ENCODE results near the gene RABGAP1. TPM values are rescaled to one million over a fixed set of nuclear protein-coding genes. Genes with fewer than 3 reads are reported as not detected.

Gene RABGAP1
- total RNA-seq, 2 donors from 2014 or later, result 33.1 TPM

DNA sequence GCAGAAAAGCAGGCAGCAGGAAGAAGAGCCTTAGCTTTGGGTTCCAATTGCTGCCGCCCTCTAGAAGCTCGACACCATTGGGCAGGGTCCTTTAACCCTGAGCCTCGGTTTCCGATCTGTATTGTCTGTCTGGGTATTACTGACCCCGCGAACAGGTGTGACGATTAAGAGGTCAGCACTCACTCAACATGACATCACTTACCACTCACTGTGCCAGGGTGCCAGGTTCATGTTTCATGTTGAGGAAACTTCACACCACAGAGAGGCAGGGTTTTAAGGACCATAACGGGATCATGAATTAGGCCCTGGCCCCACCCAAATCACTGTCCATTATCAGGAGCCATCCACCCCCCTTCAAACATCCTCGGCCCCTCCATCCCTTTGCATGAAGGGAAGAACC, 168.2 kb downstream of the RABGAP1 start:
- H3K4me1 Mint-ChIP-seq (ENCODE audit: low read depth), result no peaks in the 10 kb centered on the region
- H3K4me3 Mint-ChIP-seq, result no peak overlapping the region
- H3K27me3 Mint-ChIP-seq (ENCODE audit: low read depth), result no peaks in the 10 kb centered on the region
- no peak for ATAC-seq (replicated peaks in 1 of 2)
- H3K9me3 Mint-ChIP-seq, result no peaks in the 10 kb centered on the region
- no peak overlapping the region for H3K27ac Mint-ChIP-seq
- no peak for DNase-seq
- H3K36me3 Mint-ChIP-seq (ENCODE audit: insufficient read depth in 2 of 2), result no peaks in the 10 kb centered on the region

- Mint-ChIP-seq H3K4me3 (no peak overlapping the region), H3K27ac (no peak overlapping the region), H3K27me3 (ENCODE audit: low read depth) (no peaks in the 10 kb centered on the region), H3K9me3 (no peaks in the 10 kb centered on the region), H3K4me1 (ENCODE audit: low read depth) (no peaks in the 10 kb centered on the region), H3K36me3 (ENCODE audit: insufficient read depth in 2 of 2) (no peaks in the 10 kb centered on the region)
- ATAC-seq (replicated peaks in 1 of 2) (no peak), DNase-seq (no peak)
Measured at GRCh38 chr9:123109540-123110279, 168.9 kb downstream of the RABGAP1 start.

DNA sequence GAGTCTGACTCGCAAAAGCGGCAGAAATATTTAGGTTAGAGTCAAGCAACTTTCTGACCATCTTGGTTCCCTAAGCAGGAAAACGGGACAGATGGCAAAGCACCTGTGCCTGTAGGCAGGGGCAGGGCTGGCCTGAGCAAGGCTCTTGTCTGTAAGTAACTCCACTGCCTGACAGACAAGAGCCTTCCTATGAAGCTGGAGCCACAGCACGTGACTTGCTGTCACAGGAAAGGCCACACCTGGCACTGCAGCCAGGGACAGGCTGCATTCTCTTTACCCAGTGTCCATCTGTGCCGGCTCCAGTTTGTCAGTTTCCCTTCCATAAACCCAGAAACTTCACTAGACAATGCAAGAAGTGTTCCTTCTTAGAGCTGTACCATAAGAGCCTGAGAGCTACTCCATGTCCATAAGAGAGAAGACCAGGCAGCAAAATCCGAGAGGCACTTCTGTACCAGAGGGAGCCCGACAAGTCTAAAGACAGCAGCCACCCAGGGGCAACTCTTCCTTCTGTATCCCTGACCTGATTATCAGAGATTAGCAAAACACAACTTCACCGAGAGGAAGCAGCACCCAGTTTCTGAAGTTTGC, 170.7 kb downstream of the RABGAP1 start:
- H3K4me1 Mint-ChIP-seq (ENCODE audit: low read depth), result no peaks in the 10 kb centered on the region
- ATAC-seq (replicated peaks in 1 of 2), result peak in 1 of 2 donors; percentile 12
- no peak overlapping the region for H3K27ac Mint-ChIP-seq
- DNase-seq, result no peak
- H3K27me3 Mint-ChIP-seq (ENCODE audit: low read depth), result no peaks in the 10 kb centered on the region
- H3K36me3 Mint-ChIP-seq (ENCODE audit: insufficient read depth in 2 of 2), result no peaks in the 10 kb centered on the region
- no peaks in the 10 kb centered on the region for H3K9me3 Mint-ChIP-seq
- no peak overlapping the region for H3K4me3 Mint-ChIP-seq

DNA sequence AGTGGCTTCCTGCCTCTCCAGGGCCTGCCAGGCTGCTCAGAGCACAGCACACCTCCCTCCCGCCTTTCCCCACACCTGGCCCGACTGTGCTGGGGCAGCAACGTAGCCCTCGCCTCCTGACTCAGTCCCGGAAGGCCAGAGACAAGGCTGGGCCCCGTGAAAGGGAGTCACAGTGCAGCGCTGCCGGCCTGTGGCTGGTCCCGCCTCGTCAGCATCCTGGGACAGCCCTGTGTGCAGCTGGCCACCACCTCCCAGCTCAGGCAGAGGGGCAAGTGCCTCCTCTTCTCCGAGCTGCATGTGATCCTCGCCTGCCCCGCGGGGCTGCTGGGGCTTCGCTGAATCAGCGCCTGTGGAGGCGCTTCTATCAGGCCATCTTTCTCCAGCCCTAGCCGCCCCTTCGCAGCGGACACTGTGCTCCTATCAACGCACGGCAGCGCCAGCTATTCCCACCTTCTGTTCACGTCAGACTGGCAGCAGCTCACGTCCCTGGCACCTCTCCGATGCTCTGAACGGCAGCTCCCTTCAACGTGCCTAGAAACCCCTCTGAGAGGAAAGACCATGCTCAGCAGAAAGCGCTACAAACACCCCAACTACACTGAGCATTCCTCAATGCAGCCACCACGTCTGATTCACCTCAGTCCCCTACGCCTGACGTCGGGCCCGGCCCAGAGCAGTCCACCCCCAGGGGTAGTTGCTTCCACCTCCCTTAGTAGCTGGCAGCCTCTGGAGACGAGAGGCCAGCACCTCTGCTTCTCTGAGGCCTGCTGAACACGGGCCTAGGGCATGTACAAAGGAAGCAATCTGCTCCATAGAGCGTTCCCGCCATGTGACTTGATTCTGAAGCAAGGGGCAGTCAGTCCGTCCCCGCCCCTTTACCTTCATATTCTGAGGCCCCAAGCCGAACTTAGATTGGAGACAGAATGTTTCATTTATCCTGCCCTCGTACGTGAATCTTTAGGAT, 171.5 kb downstream of the RABGAP1 start:
- H3K9me3 Mint-ChIP-seq, result no peaks in the 10 kb centered on the region
- H3K27me3 Mint-ChIP-seq (ENCODE audit: low read depth), result no peaks in the 10 kb centered on the region
- no peak overlapping the region for H3K4me3 Mint-ChIP-seq
- H3K27ac Mint-ChIP-seq, result no peak overlapping the region
- no peaks in the 10 kb centered on the region for H3K4me1 Mint-ChIP-seq (ENCODE audit: low read depth)
- ATAC-seq (replicated peaks in 1 of 2) (peak; percentile 43 to 64), DNase-seq (peak in 1 of 2 donors; percentile 8)
- H3K36me3 Mint-ChIP-seq (ENCODE audit: insufficient read depth in 2 of 2), result no peaks in the 10 kb centered on the region

- H3K27ac Mint-ChIP-seq, result no peak overlapping the region
- H3K36me3 Mint-ChIP-seq (ENCODE audit: insufficient read depth in 2 of 2), result no peaks in the 10 kb centered on the region
- H3K4me1 Mint-ChIP-seq (ENCODE audit: low read depth), result no peaks in the 10 kb centered on the region
- H3K27me3 Mint-ChIP-seq (ENCODE audit: low read depth), result no peaks in the 10 kb centered on the region
- H3K4me3 Mint-ChIP-seq, result no peak overlapping the region
- H3K9me3 Mint-ChIP-seq, result no peaks in the 10 kb centered on the region
- DNase-seq, result no peak
- ATAC-seq (replicated peaks in 1 of 2), result no peak
Measured at GRCh38 chr9:123113185-123113584, 172.4 kb downstream of the RABGAP1 start.

DNA sequence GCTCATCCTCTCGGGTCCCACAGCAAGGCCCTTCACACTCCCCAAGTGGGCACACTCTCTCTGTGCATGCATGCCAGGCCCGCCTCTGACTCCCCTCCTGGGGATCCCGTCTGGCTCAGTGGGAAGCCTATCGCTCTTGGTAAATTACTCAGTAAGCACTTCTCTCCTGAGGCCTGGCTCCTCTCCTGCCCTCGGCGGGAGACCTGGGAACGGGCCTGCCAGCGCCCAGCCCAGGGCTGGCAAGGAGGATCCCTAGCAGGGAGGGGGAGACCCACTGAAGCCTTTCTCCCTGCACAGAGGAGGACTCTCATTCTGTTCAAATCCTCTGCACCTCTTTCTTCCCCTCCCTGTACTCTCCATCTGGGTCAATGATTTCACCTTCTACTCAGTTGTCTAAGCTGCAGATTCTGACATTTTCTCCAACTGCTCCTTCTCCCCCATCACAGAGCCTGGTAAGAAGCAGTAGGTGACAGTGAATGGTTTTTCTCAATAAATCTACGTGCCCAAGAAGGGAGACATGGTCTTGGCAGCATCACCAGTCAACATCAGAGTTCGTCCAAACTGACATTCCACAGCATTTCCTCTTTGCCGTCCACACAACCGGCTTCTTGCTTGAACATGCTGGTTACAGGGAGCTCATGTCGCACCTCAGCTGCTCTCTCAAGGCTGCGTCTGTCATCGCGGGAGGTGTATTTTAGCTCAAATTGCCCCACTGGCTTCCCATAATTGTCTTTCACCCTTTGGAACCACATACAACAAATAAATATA, 174.5 kb downstream of the RABGAP1 start:
- no peaks in the 10 kb centered on the region for H3K4me1 Mint-ChIP-seq (ENCODE audit: low read depth)
- no peaks in the 10 kb centered on the region for H3K27me3 Mint-ChIP-seq (ENCODE audit: low read depth)
- H3K27ac Mint-ChIP-seq, result no peak overlapping the region
- H3K36me3 Mint-ChIP-seq (ENCODE audit: insufficient read depth in 2 of 2), result no peaks in the 10 kb centered on the region
- no peaks in the 10 kb centered on the region for H3K9me3 Mint-ChIP-seq
- no peak for DNase-seq
- no peak overlapping the region for H3K4me3 Mint-ChIP-seq
- no peak for ATAC-seq (replicated peaks in 1 of 2)

GRCh38 chr9:123116036-123116435, 175.2 kb downstream of the RABGAP1 start:
- no peak for ATAC-seq (replicated peaks in 1 of 2)
- no peak overlapping the region for H3K27ac Mint-ChIP-seq
- no peaks in the 10 kb centered on the region for H3K9me3 Mint-ChIP-seq
- H3K27me3 Mint-ChIP-seq (ENCODE audit: low read depth), result no peaks in the 10 kb centered on the region
- no peaks in the 10 kb centered on the region for H3K4me1 Mint-ChIP-seq (ENCODE audit: low read depth)
- no peaks in the 10 kb centered on the region for H3K36me3 Mint-ChIP-seq (ENCODE audit: insufficient read depth in 2 of 2)
- DNase-seq, result no peak
- no peak overlapping the region for H3K4me3 Mint-ChIP-seq

- DNase-seq (no peak), ATAC-seq (replicated peaks in 1 of 2) (no peak)
- H3K36me3 Mint-ChIP-seq (ENCODE audit: insufficient read depth in 2 of 2), result no peaks in the 10 kb centered on the region
- no peaks in the 10 kb centered on the region for H3K4me1 Mint-ChIP-seq (ENCODE audit: low read depth)
- H3K9me3 Mint-ChIP-seq, result no peaks in the 10 kb centered on the region
- H3K27ac Mint-ChIP-seq, result no peak overlapping the region
- no peak overlapping the region for H3K4me3 Mint-ChIP-seq
- H3K27me3 Mint-ChIP-seq (ENCODE audit: low read depth), result no peaks in the 10 kb centered on the region
Measured at GRCh38 chr9:123119566-123119965, 178.7 kb downstream of the RABGAP1 start.

DNA sequence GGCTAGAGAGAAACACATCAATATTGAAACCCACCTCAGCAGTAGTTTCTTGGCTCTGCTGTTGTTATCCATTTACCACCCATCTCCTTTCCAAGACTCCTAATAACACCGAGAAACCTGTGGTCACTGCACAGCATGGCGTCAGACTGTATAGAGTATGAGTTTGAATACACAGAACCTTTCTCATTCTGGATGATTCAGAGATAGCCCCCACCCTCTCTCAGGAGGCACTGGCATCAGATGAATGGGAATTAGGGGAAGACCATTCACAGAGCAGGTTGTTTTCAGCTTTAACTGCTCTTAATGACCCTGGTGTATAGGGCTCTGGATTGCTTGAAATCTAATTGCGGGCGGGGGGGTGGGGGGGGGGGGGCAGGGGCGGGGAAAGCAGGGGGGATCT, 179.3 kb downstream of the RABGAP1 start:
- no peaks in the 10 kb centered on the region for H3K9me3 Mint-ChIP-seq
- no peak for ATAC-seq (replicated peaks in 1 of 2)
- DNase-seq, result no peak
- H3K4me3 Mint-ChIP-seq, result no peak overlapping the region
- H3K27ac Mint-ChIP-seq, result no peak overlapping the region
- H3K36me3 Mint-ChIP-seq (ENCODE audit: insufficient read depth in 2 of 2), result no peaks in the 10 kb centered on the region
- H3K4me1 Mint-ChIP-seq (ENCODE audit: low read depth), result no peaks in the 10 kb centered on the region
- no peaks in the 10 kb centered on the region for H3K27me3 Mint-ChIP-seq (ENCODE audit: low read depth)

DNA sequence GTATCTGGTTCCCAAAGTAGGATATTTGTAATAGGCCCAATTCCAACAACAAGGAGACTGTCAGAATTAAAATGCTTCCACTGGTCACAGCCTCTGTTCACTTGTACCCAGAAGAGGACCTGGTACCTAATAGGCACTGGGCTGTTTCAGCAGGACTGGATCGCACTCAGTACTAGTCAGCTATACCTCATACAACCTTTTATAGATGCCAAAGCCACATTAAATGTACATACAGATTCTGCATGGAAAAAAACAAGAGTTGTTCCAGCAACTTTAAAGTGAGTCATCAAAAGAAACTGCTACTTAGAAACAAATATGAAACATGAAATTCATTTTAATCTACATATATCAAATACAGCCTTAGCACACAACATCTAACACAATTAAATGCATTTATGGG, 180.1 kb downstream of the RABGAP1 start:
- H3K4me1 Mint-ChIP-seq (ENCODE audit: low read depth), result no peaks in the 10 kb centered on the region
- H3K27ac Mint-ChIP-seq, result no peak overlapping the region
- H3K4me3 Mint-ChIP-seq, result no peak overlapping the region
- DNase-seq (no peak), ATAC-seq (replicated peaks in 1 of 2) (peak in 1 of 2 donors; percentile 47)
- H3K9me3 Mint-ChIP-seq, result no peaks in the 10 kb centered on the region
- no peaks in the 10 kb centered on the region for H3K27me3 Mint-ChIP-seq (ENCODE audit: low read depth)
- H3K36me3 Mint-ChIP-seq (ENCODE audit: insufficient read depth in 2 of 2), result no peaks in the 10 kb centered on the region

GRCh38 chr9:123121457-123121856, 180.6 kb downstream of the RABGAP1 start:
- Mint-ChIP-seq H3K27ac (no peak overlapping the region), H3K36me3 (ENCODE audit: insufficient read depth in 2 of 2) (no peaks in the 10 kb centered on the region), H3K9me3 (no peaks in the 10 kb centered on the region), H3K4me1 (ENCODE audit: low read depth) (no peaks in the 10 kb centered on the region), H3K27me3 (ENCODE audit: low read depth) (no peaks in the 10 kb centered on the region), H3K4me3 (no peak overlapping the region)
- DNase-seq (no peak), ATAC-seq (replicated peaks in 1 of 2) (no peak)

DNA sequence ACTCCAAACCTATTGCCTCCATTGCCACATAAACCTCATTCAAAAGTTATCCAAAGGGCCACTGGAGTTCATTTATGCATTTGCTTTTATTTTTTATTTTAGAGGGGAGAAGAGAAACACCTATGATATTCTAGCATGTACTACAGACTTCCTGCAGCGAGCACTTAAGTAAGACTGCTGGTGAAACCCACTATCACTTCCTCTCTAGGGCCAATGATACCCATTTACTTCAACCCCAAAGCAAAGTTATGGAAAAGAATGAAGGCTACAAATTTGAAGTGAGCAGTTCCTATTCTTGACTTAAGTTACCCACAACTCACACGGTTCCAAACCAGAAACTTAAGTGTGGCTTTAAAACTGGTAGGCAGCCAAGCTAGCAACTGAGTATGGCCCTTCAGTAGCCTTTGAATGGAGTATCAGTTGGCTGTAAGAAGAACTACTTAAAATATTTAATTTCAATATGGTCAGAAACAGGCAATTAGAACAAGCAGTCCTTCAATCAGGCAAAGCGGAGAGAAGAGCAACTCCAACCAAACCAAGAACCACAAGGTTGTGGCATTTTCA, 186.8 kb downstream of the RABGAP1 start:
- Mint-ChIP-seq H3K27ac (no peak overlapping the region), H3K9me3 (no peaks in the 10 kb centered on the region), H3K4me3 (no peak overlapping the region), H3K27me3 (ENCODE audit: low read depth) (no peaks in the 10 kb centered on the region), H3K4me1 (ENCODE audit: low read depth) (no peaks in the 10 kb centered on the region), H3K36me3 (ENCODE audit: insufficient read depth in 2 of 2) (no peaks in the 10 kb centered on the region)
- no peak for DNase-seq
- ATAC-seq (replicated peaks in 1 of 2), result no peak
